ENCODE measurements around the gene SCUBE3. TPM values are rescaled to one million over a fixed set of nuclear protein-coding genes. Genes with fewer than 3 reads are reported as not detected.

The SCUBE3 gene
- total and polyA plus RNA-seq, 2 donors (not counting 1 experiment from before 2014, with no cell fraction given): not detected

- no peaks in the 10 kb centered on the region for H3K79me2 ChIP-seq (ENCODE audit: control insufficient read depth, insufficient read depth, low read length)
- H3K4me1 ChIP-seq (ENCODE audit: control insufficient read depth in 2 of 2, insufficient read depth in 2 of 2, low read length in 2 of 2): no peaks in the 10 kb centered on the region
- Mint-ChIP-seq H3K27me3 (peaks cover 26% of the 10 kb centered on the region), H3K4me3 (no peak overlapping the region), H3K9me3 (ENCODE audit: insufficient read depth) (no peaks in the 10 kb centered on the region), H3K27ac (no peak overlapping the region), H3K4me1 (no peaks in the 10 kb centered on the region)
- TF ChIP-seq CTCF (IDR thresholded peaks at IDR 0.05): no peak
- no peak for TF ChIP-seq EZH2 (IDR thresholded peaks at IDR 0.05; ENCODE audit: borderline replicate concordance, insufficient read depth, low read depth, low read length, poor library complexity, severe bottlenecking)
- intact Hi-C loops (cut with micrococcal nuclease): no loop called here
- H3K4me2 ChIP-seq (replicated peaks; ENCODE audit: low read depth, low read length, poor library complexity, severe bottlenecking): no peak overlapping the region
- H3K27me3 ChIP-seq (replicated peaks in 1 of 4; ENCODE audit: control extremely low read depth in 1 of 4, control insufficient read depth in 3 of 4, insufficient read depth in 4 of 4, low read length in 3 of 4): peaks cover 0 to 5% (median 2%) of the 10 kb centered on the region in 4 experiments
- H4K20me1 ChIP-seq (ENCODE audit: control insufficient read depth, insufficient read depth, low read length, poor library complexity, severe bottlenecking): no peaks in the 10 kb centered on the region
- DNase-seq (no peak), ATAC-seq (ENCODE audit: low read depth) (no peak)
- ChIA-PET CTCF (interaction anchor here (0.9 kb wide), 1 partner anchor 15 kb away, joined by 3 read pairs; no protein-coding TSS in a partner anchor), POLR2A (no interaction called here)
- H3K4me3 ChIP-seq (ENCODE audit: control extremely low read depth in 1 of 5, extremely low read depth in 1 of 5, insufficient read depth in 1 of 5, low read depth in 2 of 5, low read length in 4 of 5): no peak overlapping the region
- no peak overlapping the region for H3K9ac ChIP-seq (ENCODE audit: low read length)
- H3K27ac ChIP-seq (ENCODE audit: low read length in 2 of 2): no peak overlapping the region
- no peaks in the 10 kb centered on the region for H3K9me3 ChIP-seq (ENCODE audit: control extremely low read depth in 1 of 3, control insufficient read depth in 2 of 3, insufficient read depth in 1 of 3, low read length in 2 of 3)
- H2AFZ ChIP-seq (ENCODE audit: insufficient read depth, low read depth, low read length, poor library complexity, severe bottlenecking): no peak overlapping the region
- H3K36me3 ChIP-seq (replicated peaks in 1 of 2; ENCODE audit: control extremely low read depth in 1 of 2, control insufficient read depth in 1 of 2, extremely low read depth in 1 of 2, insufficient read depth in 2 of 2, low read length in 1 of 2): no peaks in the 10 kb centered on the region
Observed at GRCh38 chr6:35190306-35190705, 23.4 kb upstream of the SCUBE3 start.

GRCh38 chr6:35191889-35192288, 21.9 kb upstream of the SCUBE3 start:
- Mint-ChIP-seq H3K4me3 (no peak overlapping the region), H3K4me1 (no peaks in the 10 kb centered on the region), H3K9me3 (ENCODE audit: insufficient read depth) (no peaks in the 10 kb centered on the region), H3K27ac (no peak overlapping the region), H3K27me3 (peaks cover 28% of the 10 kb centered on the region)
- 90% methylated on average over 9 of the region's 11 CpGs for WGBS (ENCODE audit: insufficient coverage)
- H3K4me1 ChIP-seq (ENCODE audit: control insufficient read depth in 2 of 2, insufficient read depth in 2 of 2, low read length in 2 of 2): no peaks in the 10 kb centered on the region
- no peaks in the 10 kb centered on the region for H3K36me3 ChIP-seq (replicated peaks in 1 of 2; ENCODE audit: control extremely low read depth in 1 of 2, control insufficient read depth in 1 of 2, extremely low read depth in 1 of 2, insufficient read depth in 2 of 2, low read length in 1 of 2)
- TF ChIP-seq CTCF (IDR thresholded peaks at IDR 0.05) (no peak), EZH2 (IDR thresholded peaks at IDR 0.05; ENCODE audit: borderline replicate concordance, insufficient read depth, low read depth, low read length, poor library complexity, severe bottlenecking) (no peak)
- H3K4me3 ChIP-seq (ENCODE audit: control extremely low read depth in 1 of 5, extremely low read depth in 1 of 5, insufficient read depth in 1 of 5, low read depth in 2 of 5, low read length in 4 of 5): no peak overlapping the region
- H3K9me3 ChIP-seq (ENCODE audit: control extremely low read depth in 1 of 3, control insufficient read depth in 2 of 3, insufficient read depth in 1 of 3, low read length in 2 of 3): no peaks in the 10 kb centered on the region
- DNase-seq (no peak), ATAC-seq (ENCODE audit: low read depth) (no peak)
- H3K4me2 ChIP-seq (replicated peaks; ENCODE audit: low read depth, low read length, poor library complexity, severe bottlenecking): no peak overlapping the region
- no peaks in the 10 kb centered on the region for H4K20me1 ChIP-seq (ENCODE audit: control insufficient read depth, insufficient read depth, low read length, poor library complexity, severe bottlenecking)
- H2AFZ ChIP-seq (ENCODE audit: insufficient read depth, low read depth, low read length, poor library complexity, severe bottlenecking): no peak overlapping the region
- intact Hi-C loops (cut with micrococcal nuclease): no loop called here
- peaks cover 0 to 3% (median under 1%) of the 10 kb centered on the region in 4 experiments for H3K27me3 ChIP-seq (replicated peaks in 1 of 4; ENCODE audit: control extremely low read depth in 1 of 4, control insufficient read depth in 3 of 4, insufficient read depth in 4 of 4, low read length in 3 of 4)
- H3K9ac ChIP-seq (ENCODE audit: low read length): no peak overlapping the region
- no peak overlapping the region for H3K27ac ChIP-seq (ENCODE audit: low read length in 2 of 2)
- no peaks in the 10 kb centered on the region for H3K79me2 ChIP-seq (ENCODE audit: control insufficient read depth, insufficient read depth, low read length)
- ChIA-PET CTCF (no interaction called here), POLR2A (no interaction called here)

Measured in B cell (primary cell).